H1 (cell line): ENCODE data around the gene PPIL6. TPM values are rescaled to one million over a fixed set of nuclear protein-coding genes. Genes with fewer than 3 reads are reported as not detected.

Experiments used
- CTCF ChIA-PET: fragments of 300-600 bp; sonication (Branson Sonifier 250); formaldehyde crosslinking; loops from one replicate; lab custom pipeline; 2021; ENCODE audit not compliant: partially characterized antibody; lab: Charles Lee
- POLR2A ChIA-PET: fragments of 300-600 bp; sonication (Branson Sonifier 250); formaldehyde crosslinking; loops from one replicate; lab custom pipeline; 2021; ENCODE audit warnings: inconsistent platforms; ENCODE audit not compliant: partially characterized antibody; lab: Charles Lee
- DNase-seq, 2 experiments: peaks; one replicate each; pipeline versions ENCODE4 v3.0.0 to v3.0.0-alpha.2; 2010 to 2022; ENCODE audit warnings: low spot score in 2 of 2, low read depth in 1 of 2, mixed read lengths in 1 of 2
- FAIRE-seq: peaks from 2 replicates; lab custom pipeline; 2011; peaks lifted over from hg19 to GRCh38; lab: Jason Lieb, UNC
- H2AFZ ChIP-seq: 2 replicates; pipeline ENCODE4 v1.8.1; 2012; ENCODE audit warnings: low read length, inconsistent platforms
- H2AK5ac ChIP-seq: 2 replicates; pipeline ENCODE4 v1.6.1; 2013; ENCODE audit warnings: low read depth, low read length
- H2BK120ac ChIP-seq: replicated peaks from 2 replicates; pipeline ENCODE3; 2013; ENCODE audit warnings: low read depth, low read length, inconsistent platforms
- H2BK12ac ChIP-seq: 2 replicates; pipeline ENCODE4 v1.6.1; 2013; ENCODE audit warnings: low read depth, low read length
- H2BK15ac ChIP-seq: 2 replicates; pipeline ENCODE4 v1.6.1; 2013; ENCODE audit warnings: low read length
- H2BK20ac ChIP-seq: 2 replicates; pipeline ENCODE4 v1.6.1; 2013; ENCODE audit warnings: low read length
- H2BK5ac ChIP-seq: 2 replicates; pipeline ENCODE4 v1.6.1; 2013; ENCODE audit warnings: low read depth, low read length
- H3K14ac ChIP-seq: 2 replicates; pipeline ENCODE4 v1.6.1; 2013; ENCODE audit warnings: inconsistent platforms; ENCODE audit not compliant: insufficient read length
- H3K18ac ChIP-seq: 2 replicates; pipeline ENCODE4 v1.6.1; 2013; ENCODE audit warnings: low read length; ENCODE audit errors: extremely low read depth
- H3K23ac ChIP-seq: 2 replicates; pipeline ENCODE4 v1.6.1; 2013; ENCODE audit warnings: inconsistent platforms; ENCODE audit not compliant: insufficient read length
- H3K23me2 ChIP-seq: 2 replicates; pipeline ENCODE4 v1.6.1; 2013; ENCODE audit warnings: low read depth, low read length
- H3K27ac ChIP-seq: 2 replicates; pipeline ENCODE4 v1.6.1; 2011; ENCODE audit warnings: low read depth, low read length, inconsistent platforms
- H3K27me3 ChIP-seq, 4 experiments: replicated peaks in 1 of 4; 1 replicate in 1 of 4; 2 replicates in 3 of 4; pipeline versions ENCODE4 v1.6.1 to v1.8.1; 2011 to 2013; ENCODE audit warnings: low read length in 3 of 4, mild to moderate bottlenecking in 3 of 4, inconsistent platforms in 2 of 4, mixed read lengths in 2 of 4, moderate library complexity in 1 of 4; ENCODE audit not compliant: control insufficient read depth in 3 of 4, insufficient read depth in 3 of 4; ENCODE audit errors: extremely low read depth in 1 of 4
- H3K36me3 ChIP-seq, 4 experiments: 2 replicates each; pipeline versions ENCODE4 v1.6.1 to v1.8.1; 2011 to 2013; ENCODE audit warnings: mild to moderate bottlenecking in 4 of 4, low read length in 3 of 4, moderate library complexity in 2 of 4, control low read depth in 1 of 4, inconsistent platforms in 1 of 4; ENCODE audit not compliant: insufficient read depth in 4 of 4, control insufficient read depth in 2 of 4
- H3K4ac ChIP-seq: replicated peaks from 2 replicates; pipeline ENCODE3; 2013; ENCODE audit warnings: low read length, low read depth, mixed read lengths, inconsistent platforms; ENCODE audit not compliant: insufficient read length
- H3K4me1 ChIP-seq, 4 experiments: replicated peaks in 1 of 4; 1 replicate in 1 of 4; 2 replicates in 3 of 4; pipeline versions ENCODE4 v1.6.1 to v1.8.1; 2011 to 2013; ENCODE audit warnings: low read length in 3 of 4, inconsistent platforms in 2 of 4, mixed read lengths in 1 of 4; ENCODE audit not compliant: insufficient read depth in 4 of 4, control insufficient read depth in 3 of 4
- H3K4me2 ChIP-seq, 2 experiments: 2 replicates each; pipeline versions ENCODE4 v1.6.1 to v1.8.1; 2011 to 2013; ENCODE audit warnings: low read depth in 2 of 2, low read length in 2 of 2, control low read depth in 1 of 2, inconsistent platforms in 1 of 2, mild to moderate bottlenecking in 1 of 2; ENCODE audit not compliant: insufficient read depth in 1 of 2
- H3K4me3 ChIP-seq, 4 experiments: fragments of 200-600, 300-600 bp in 1 of 4; sonication (generic), shearing (Covaris generic), sonication (Bioruptor Twin) in 1 of 4; 2 replicates each; pipeline versions ENCODE4 v1.5.1 to v1.8.1; 2011 to 2016; ENCODE audit warnings: low read length in 4 of 4, low read depth in 3 of 4, control low read depth in 2 of 4, inconsistent platforms in 2 of 4, mild to moderate bottlenecking in 2 of 4, mixed read lengths in 1 of 4, moderate library complexity in 1 of 4; ENCODE audit not compliant: insufficient read depth in 2 of 4; ENCODE audit errors: extremely low read depth in 1 of 4
- H3K56ac ChIP-seq: replicated peaks from 2 replicates; pipeline ENCODE3; 2013; ENCODE audit warnings: low read depth, mild to moderate bottlenecking, mixed read lengths, low read length, inconsistent platforms; ENCODE audit not compliant: insufficient read length
- H3K79me1 ChIP-seq: 2 replicates; pipeline ENCODE4 v1.6.1; 2013; ENCODE audit warnings: low read depth, low read length, control low read depth
- H3K79me2 ChIP-seq, 2 experiments: 2 replicates each; pipeline versions ENCODE4 v1.6.1 to v1.8.1; 2012 to 2013; ENCODE audit warnings: low read length in 2 of 2, mild to moderate bottlenecking in 2 of 2, inconsistent platforms in 1 of 2; ENCODE audit not compliant: insufficient read depth in 2 of 2, control insufficient read depth in 1 of 2
- H3K9ac ChIP-seq, 4 experiments: replicated peaks in 1 of 4; 1 replicate in 1 of 4; 2 replicates in 3 of 4; pipeline versions ENCODE4 v1.6.1 to v1.8.1; 2011 to 2013; ENCODE audit warnings: low read depth in 3 of 4, low read length in 3 of 4, control low read depth in 2 of 4, mild to moderate bottlenecking in 2 of 4, moderate library complexity in 2 of 4, inconsistent platforms in 1 of 4; ENCODE audit errors: extremely low read depth in 1 of 4
- H3K9me3 ChIP-seq, 2 experiments: 2 replicates each; pipeline versions ENCODE4 v1.6.1 to v1.8.1; 2012 to 2013; ENCODE audit warnings: mild to moderate bottlenecking in 2 of 2, moderate library complexity in 2 of 2, control low read depth in 1 of 2, inconsistent platforms in 1 of 2, low read depth in 1 of 2, low read length in 1 of 2, mixed read lengths in 1 of 2; ENCODE audit not compliant: insufficient read depth in 2 of 2
- H4K20me1 ChIP-seq, 2 experiments: replicated peaks in 1 of 2; 2 replicates each; pipeline versions ENCODE3 to v1.8.1; 2011 to 2013; ENCODE audit warnings: inconsistent platforms in 2 of 2, low read length in 2 of 2, mild to moderate bottlenecking in 1 of 2; ENCODE audit not compliant: insufficient read depth in 2 of 2, control insufficient read depth in 1 of 2
- H4K5ac ChIP-seq: 2 replicates; pipeline ENCODE4 v1.6.1; 2013; ENCODE audit warnings: low read length, low read depth, mixed read lengths, inconsistent platforms; ENCODE audit not compliant: insufficient read length
- H4K8ac ChIP-seq: 2 replicates; pipeline ENCODE4 v1.8.0; 2013; ENCODE audit warnings: mild to moderate bottlenecking, moderate library complexity, low read length, inconsistent platforms; ENCODE audit not compliant: insufficient read depth; ENCODE audit errors: extremely low read depth
- H4K91ac ChIP-seq: replicated peaks from 2 replicates; pipeline ENCODE3; 2013; ENCODE audit warnings: low read length, mixed read lengths, inconsistent platforms; ENCODE audit not compliant: insufficient read length
- EP300 ChIP-seq, 2 experiments: IDR thresholded peaks; 1 replicate in 1 of 2; 2 replicates in 1 of 2; pipeline ENCODE4 v1.6.1; 2011 to 2012; ENCODE audit warnings: low read depth in 2 of 2, low read length in 2 of 2, mild to moderate bottlenecking in 2 of 2, borderline replicate concordance in 1 of 2, inconsistent platforms in 1 of 2, moderate library complexity in 1 of 2
- EZH2 ChIP-seq: fragments of 200-600 bp; sonication (generic); IDR thresholded peaks from 2 replicates; pipeline ENCODE4 v1.7.1; 2012; ENCODE audit warnings: low read depth, mild to moderate bottlenecking, moderate library complexity, low read length, inconsistent platforms; ENCODE audit not compliant: severe bottlenecking
- GABPA ChIP-seq: IDR thresholded peaks from 2 replicates; pipeline ENCODE4 v1.6.1; 2011; ENCODE audit warnings: mild to moderate bottlenecking, low read length, moderate library complexity, borderline replicate concordance; ENCODE audit not compliant: insufficient read depth
- POLR2AphosphoS5 ChIP-seq: IDR thresholded peaks from 2 replicates; pipeline ENCODE4 v1.6.1; 2011; ENCODE audit warnings: low read depth, low read length
- TEAD4 ChIP-seq: IDR thresholded peaks from 2 replicates; pipeline ENCODE4 v1.6.1; 2012; ENCODE audit warnings: low read depth, low read length, inconsistent platforms, mixed read lengths
- WGBS, 2 experiments: shearing (Covaris generic) in 1 of 2; methylation state at CpG; one replicate each; pipeline versions ENCODE4 v1.1.6 to v1.1.7; 2013 to 2015; ENCODE audit warnings: low lambda C conversion rate in 2 of 2, mixed read lengths in 2 of 2, inconsistent platforms in 1 of 2, low coverage in 1 of 2, missing lambda C conversion rate in 1 of 2; ENCODE audit not compliant: insufficient replicate concordance in 2 of 2, insufficient coverage in 1 of 2, insufficient read length in 1 of 2; ENCODE audit errors: extremely low coverage in 1 of 2, missing lambda C conversion rate in 1 of 2; 5-methylcytosine and 5-hydroxymethylcytosine counted together
- polyA plus RNA-seq, 7 experiments: library from polyadenylated mRNA; depleted of rRNA in 3 of 7; stranded (reverse) in 5 of 7; unstranded in 2 of 7; fragments of >200 nt in 5 of 7; fragments of 200-250 nt in 2 of 7; gene quantifications; 1 replicate in 5 of 7; 2 replicates in 1 of 7; 4 replicates in 1 of 7; pipeline versions ENCODE4 v1.2.1 to v1.2.3, GENCODE V29; 2011 to 2013; ENCODE audit warnings: missing spikeins in 2 of 7, mixed read lengths in 2 of 7
- total RNA-seq: library from RNA; stranded (reverse); fragmentation: NEBNext Ultra II Directional; extraction: Animal tissue kit (Norgen Biotek cat#: 25700); gene quantifications from 2 replicates; pipeline ENCODE4 v1.2.1, GENCODE V29; 2021
- TF ChIP-seq, protein P1 (sequence below), 3 experiments: IDR thresholded peaks; 1 replicate in 2 of 3; 2 replicates in 1 of 3; pipeline versions ENCODE4 v1.5.1 to v1.6.1; 2011; ENCODE audit warnings: low read length in 3 of 3, mild to moderate bottlenecking in 3 of 3, inconsistent platforms in 2 of 3, low read depth in 1 of 3, moderate library complexity in 1 of 3; ENCODE audit not compliant: insufficient read depth in 1 of 3; ENCODE audit errors: control extremely low read depth in 1 of 3

Gene PPIL6
- total and polyA plus RNA-seq, 2 of the 8 experiments (the other 6 are each of a cell fraction or from before 2014, with no cell fraction given), result 0.42 to 1.3 TPM

DNA sequence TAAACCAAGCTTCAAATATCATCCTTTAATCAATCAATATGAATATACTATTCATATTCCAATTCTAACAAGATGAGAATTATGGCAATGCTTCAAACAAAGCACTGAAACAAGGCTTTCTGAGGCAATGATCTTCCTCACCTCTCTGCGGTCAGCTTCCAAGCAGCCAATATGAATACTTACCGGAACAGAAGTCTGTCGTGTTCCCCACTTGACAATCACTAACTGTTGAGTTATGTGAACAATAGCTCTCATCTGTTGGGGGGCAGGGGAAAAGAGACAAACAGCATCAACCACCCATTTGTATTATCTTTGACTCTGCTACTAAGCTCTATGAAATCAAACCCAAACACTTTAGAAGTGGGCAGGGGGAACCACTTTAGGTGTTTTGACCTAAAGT is 62.7 kb downstream of the PPIL6 start:
- no peaks in the 10 kb centered on the region; a peak in 1 of 7 replicates for H3K4me1 ChIP-seq
- no peak for TF ChIP-seq EP300 (IDR thresholded peaks at IDR 0.05; ENCODE audit: borderline replicate concordance in 1 of 2, low read depth in 2 of 2, low read length in 2 of 2)
- TF ChIP-seq, protein P1, sequence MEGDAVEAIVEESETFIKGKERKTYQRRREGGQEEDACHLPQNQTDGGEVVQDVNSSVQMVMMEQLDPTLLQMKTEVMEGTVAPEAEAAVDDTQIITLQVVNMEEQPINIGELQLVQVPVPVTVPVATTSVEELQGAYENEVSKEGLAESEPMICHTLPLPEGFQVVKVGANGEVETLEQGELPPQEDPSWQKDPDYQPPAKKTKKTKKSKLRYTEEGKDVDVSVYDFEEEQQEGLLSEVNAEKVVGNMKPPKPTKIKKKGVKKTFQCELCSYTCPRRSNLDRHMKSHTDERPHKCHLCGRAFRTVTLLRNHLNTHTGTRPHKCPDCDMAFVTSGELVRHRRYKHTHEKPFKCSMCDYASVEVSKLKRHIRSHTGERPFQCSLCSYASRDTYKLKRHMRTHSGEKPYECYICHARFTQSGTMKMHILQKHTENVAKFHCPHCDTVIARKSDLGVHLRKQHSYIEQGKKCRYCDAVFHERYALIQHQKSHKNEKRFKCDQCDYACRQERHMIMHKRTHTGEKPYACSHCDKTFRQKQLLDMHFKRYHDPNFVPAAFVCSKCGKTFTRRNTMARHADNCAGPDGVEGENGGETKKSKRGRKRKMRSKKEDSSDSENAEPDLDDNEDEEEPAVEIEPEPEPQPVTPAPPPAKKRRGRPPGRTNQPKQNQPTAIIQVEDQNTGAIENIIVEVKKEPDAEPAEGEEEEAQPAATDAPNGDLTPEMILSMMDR (IDR thresholded peaks at IDR 0.05; ENCODE audit: control extremely low read depth in 1 of 3, insufficient read depth in 1 of 3, low read depth in 1 of 3, low read length in 3 of 3), result no peak
- no peak for TF ChIP-seq POLR2AphosphoS5
- no peak for TF ChIP-seq EZH2
- TF ChIP-seq GABPA, result no peak
- TF ChIP-seq TEAD4, result no peak
- no peak overlapping the region for H3K23ac ChIP-seq
- no peaks in the 10 kb centered on the region for H3K9me3 ChIP-seq
- H2BK5ac ChIP-seq, result no peak overlapping the region
- H4K91ac ChIP-seq, result no peak overlapping the region
- peaks cover 9 to 10% of the 10 kb centered on the region in 2 experiments for H4K20me1 ChIP-seq
- peaks cover 20 to 58% (median 40%) of the 10 kb centered on the region in 4 experiments for H3K36me3 ChIP-seq
- FAIRE-seq, result no peak
- DNase-seq, result no peak
- no peaks in the 10 kb centered on the region for H3K27me3 ChIP-seq
- no peak overlapping the region for H3K27ac ChIP-seq
- ChIA-PET POLR2A (interaction anchor here (1.1 to 1.5 kb wide), 2 partner anchors 10 to 25 kb away, joined by 3 to 5 read pairs; no protein-coding TSS in a partner anchor), CTCF (interaction anchor here (1.1 to 2.1 kb wide), 4 partner anchors 19 to 194 kb away, joined by 3 to 9 read pairs (median 4); no protein-coding TSS in a partner anchor)
- H3K79me2 ChIP-seq, result peaks cover 20 to 60% of the 10 kb centered on the region in 2 experiments
- H2BK15ac ChIP-seq, result no peak overlapping the region
- H2BK12ac ChIP-seq, result no peak overlapping the region
- no peak overlapping the region for H3K56ac ChIP-seq
- 97% methylated on average over 3 of the region's 3 CpGs; no CpG with 5 or more reads in 1 of the 2 experiments for WGBS, 2 experiments
- no peak overlapping the region for H3K4me3 ChIP-seq
- no peaks in the 10 kb centered on the region for H3K79me1 ChIP-seq
- no peak overlapping the region for H2BK20ac ChIP-seq
- no peak overlapping the region for H3K14ac ChIP-seq
- H2BK120ac ChIP-seq, result no peak overlapping the region
- no peak overlapping the region for H2AK5ac ChIP-seq
- no peak overlapping the region for H3K18ac ChIP-seq
- no peak overlapping the region for H3K4ac ChIP-seq
- H4K5ac ChIP-seq, result no peak overlapping the region
- no peak overlapping the region for H4K8ac ChIP-seq
- no peak overlapping the region for H2AFZ ChIP-seq
- no peak overlapping the region for H3K9ac ChIP-seq
- no peak overlapping the region for H3K4me2 ChIP-seq
- H3K23me2 ChIP-seq, result peaks cover 4% of the 10 kb centered on the region; the same call in 1 of the 2 replicates
